Testis (tissue), 3 donors: ENCODE results near the gene CLIP2. TPM values are rescaled to one million over a fixed set of nuclear protein-coding genes. Genes with fewer than 3 reads are reported as not detected.

ENCODE experiments used
- DNase-seq: peaks from one replicate; pipeline ENCODE4 v3.0.0-alpha.2; 2019
- H3K27ac ChIP-seq, 2 donors: fragments of 200-600 bp; sonication (generic); one replicate each; pipeline ENCODE4 v1.5.1; 2019
- H3K27me3 ChIP-seq: fragments of 200-600 bp; sonication (generic); one replicate; pipeline ENCODE4 v1.5.1; 2019
- H3K36me3 ChIP-seq: fragments of 200-600 bp; sonication (generic); one replicate; pipeline ENCODE4 v1.5.1; 2017; ENCODE audit warnings: low read depth; ENCODE audit errors: missing control alignments
- H3K4me1 ChIP-seq: fragments of 200-600 bp; sonication (generic); one replicate; pipeline ENCODE4 v1.5.1; 2019
- H3K4me3 ChIP-seq, 2 donors: fragments of 200-600 bp; sonication (generic); one replicate each; pipeline ENCODE4 v1.5.1; 2017 to 2019
- H3K9me3 ChIP-seq: fragments of 200-600 bp; sonication (generic); one replicate; pipeline ENCODE4 v1.5.1; 2017
- POLR2A ChIP-seq: fragments of 450-650 bp; IDR thresholded peaks from one replicate; pipeline ENCODE4 v1.6.1; 2017; ENCODE audit warnings: antibody characterized with exemption, mild to moderate bottlenecking, moderate library complexity
- WGBS, 2 donors: methylation state at CpG; one replicate each; pipeline ENCODE4 v1.1.5; 2018; 5-methylcytosine and 5-hydroxymethylcytosine counted together
- intact Hi-C: fragments of 100-400 bp; cut with DNase I; formaldehyde crosslinking; loops from one replicate; pipeline ENCODE4 v1.15.1; 2023; ENCODE audit warnings: low total_unique reads
- polyA plus RNA-seq: library from polyadenylated mRNA; stranded (reverse); fragments of 350-450 nt; fragmentation: Illumina TruSeq; extraction: RNeasy Lipid Tissue Mini Kit (QIAGEN cat#74804); gene quantifications from one replicate; pipeline ENCODE4 v1.2.3, GENCODE V29; 2014; ENCODE audit warnings: low read depth, low replicate concordance; ENCODE audit not compliant: insufficient read depth
- total RNA-seq, 2 donors: library from RNA; depleted of rRNA; stranded (reverse); fragments of >200 nt; gene quantifications; one replicate each; pipeline ENCODE4 v1.2.3, GENCODE V29; 2016
- TF ChIP-seq, protein P1 (sequence below), 3 experiments: fragments of 450-650 bp in 2 of 3; fragments of 200-600 bp in 1 of 3; sonication (generic) in 1 of 3; IDR thresholded peaks; one replicate each; pipeline ENCODE4 v1.5.1; 2016 to 2019; ENCODE audit warnings: antibody characterized with exemption in 3 of 3, mild to moderate bottlenecking in 2 of 3, moderate library complexity in 1 of 3

CLIP2 gene
- total and polyA plus RNA-seq, 3 donors from 2014 or later: 8.5 to 19.8 (median 16.5) TPM

GRCh38 chr7:74405191-74405898 lies 116.1 kb downstream of the CLIP2 start:
- intact Hi-C loops: loop anchor here (10.0 kb wide), 1 partner anchor 341 kb away; no protein-coding TSS in a partner anchor
- Histone ChIP-seq H3K4me1 (no peaks in the 10 kb centered on the region), H3K4me3 (no peak overlapping the region), H3K9me3 (no peaks in the 10 kb centered on the region), H3K27ac (no peak overlapping the region), H3K27me3 (no peaks in the 10 kb centered on the region), H3K36me3 (no peaks in the 10 kb centered on the region)
- no peak for DNase-seq
- TF ChIP-seq, protein P1, sequence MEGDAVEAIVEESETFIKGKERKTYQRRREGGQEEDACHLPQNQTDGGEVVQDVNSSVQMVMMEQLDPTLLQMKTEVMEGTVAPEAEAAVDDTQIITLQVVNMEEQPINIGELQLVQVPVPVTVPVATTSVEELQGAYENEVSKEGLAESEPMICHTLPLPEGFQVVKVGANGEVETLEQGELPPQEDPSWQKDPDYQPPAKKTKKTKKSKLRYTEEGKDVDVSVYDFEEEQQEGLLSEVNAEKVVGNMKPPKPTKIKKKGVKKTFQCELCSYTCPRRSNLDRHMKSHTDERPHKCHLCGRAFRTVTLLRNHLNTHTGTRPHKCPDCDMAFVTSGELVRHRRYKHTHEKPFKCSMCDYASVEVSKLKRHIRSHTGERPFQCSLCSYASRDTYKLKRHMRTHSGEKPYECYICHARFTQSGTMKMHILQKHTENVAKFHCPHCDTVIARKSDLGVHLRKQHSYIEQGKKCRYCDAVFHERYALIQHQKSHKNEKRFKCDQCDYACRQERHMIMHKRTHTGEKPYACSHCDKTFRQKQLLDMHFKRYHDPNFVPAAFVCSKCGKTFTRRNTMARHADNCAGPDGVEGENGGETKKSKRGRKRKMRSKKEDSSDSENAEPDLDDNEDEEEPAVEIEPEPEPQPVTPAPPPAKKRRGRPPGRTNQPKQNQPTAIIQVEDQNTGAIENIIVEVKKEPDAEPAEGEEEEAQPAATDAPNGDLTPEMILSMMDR (IDR thresholded peaks at IDR 0.05): peak in 1 of 3 experiments; percentile 16
- TF ChIP-seq POLR2A: no peak
- WGBS, 2 donors: 87 to 91% methylated on average over 23 to 29 of the region's 31 CpGs

- Histone ChIP-seq H3K4me3 (no peak overlapping the region), H3K27me3 (no peaks in the 10 kb centered on the region), H3K27ac (no peak overlapping the region), H3K36me3 (no peaks in the 10 kb centered on the region), H3K9me3 (no peaks in the 10 kb centered on the region), H3K4me1 (no peaks in the 10 kb centered on the region)
- intact Hi-C loops: loop anchor here (10.0 kb wide), 1 partner anchor 341 kb away; no protein-coding TSS in a partner anchor
- TF ChIP-seq POLR2A: no peak
- TF ChIP-seq, protein P1 (IDR thresholded peaks at IDR 0.05): no peak
- DNase-seq: no peak
- WGBS, 2 donors: 90 to 96% methylated on average over 19 to 20 of the region's 20 CpGs
Observed at GRCh38 chr7:74405899-74406512, 116.8 kb downstream of the CLIP2 start.

GRCh38 chr7:74407958-74408357 lies 118.8 kb downstream of the CLIP2 start:
- no peak overlapping the region for H3K4me3 ChIP-seq
- 64 to 95% methylated on average over 4 of the region's 4 CpGs for WGBS, 2 donors
- no peaks in the 10 kb centered on the region for H3K4me1 ChIP-seq
- intact Hi-C loops: loop anchor here (10.0 kb wide), 1 partner anchor 343 kb away; no protein-coding TSS in a partner anchor
- no peaks in the 10 kb centered on the region for H3K27me3 ChIP-seq
- no peak for DNase-seq
- no peaks in the 10 kb centered on the region for H3K36me3 ChIP-seq
- TF ChIP-seq POLR2A: no peak
- TF ChIP-seq, protein P1 (IDR thresholded peaks at IDR 0.05): no peak
- no peak overlapping the region for H3K27ac ChIP-seq
- no peaks in the 10 kb centered on the region for H3K9me3 ChIP-seq

DNA sequence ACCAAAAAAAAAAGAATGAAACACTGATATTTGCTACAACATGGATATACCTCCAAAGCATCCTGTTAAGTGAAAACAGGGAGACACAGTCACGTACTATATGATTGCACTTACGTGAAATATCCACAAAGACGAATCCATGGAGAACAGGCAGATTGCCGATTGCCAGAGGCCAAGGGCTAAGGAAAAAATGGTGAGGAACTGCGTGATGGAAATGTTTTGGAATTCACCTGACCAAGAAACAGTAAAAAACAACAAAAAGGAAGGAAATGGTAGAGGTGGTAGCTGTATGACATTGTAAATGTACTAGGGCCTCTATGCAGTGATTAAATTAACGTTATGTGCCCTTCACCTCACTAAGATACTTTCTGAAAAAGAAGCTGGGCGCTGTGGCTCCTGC lies 120.4 kb downstream of the CLIP2 start:
- intact Hi-C loops: loop anchor here (10.0 kb wide), 1 partner anchor 345 kb away; no protein-coding TSS in a partner anchor
- no peaks in the 10 kb centered on the region for H3K27me3 ChIP-seq
- H3K9me3 ChIP-seq: no peaks in the 10 kb centered on the region
- H3K27ac ChIP-seq: no peak overlapping the region
- no peak overlapping the region for H3K4me3 ChIP-seq
- TF ChIP-seq, protein P1 (IDR thresholded peaks at IDR 0.05): no peak
- no peak for TF ChIP-seq POLR2A
- no peak for DNase-seq
- WGBS, 2 donors: 82 to 85% methylated on average over 7 of the region's 7 CpGs
- no peaks in the 10 kb centered on the region for H3K4me1 ChIP-seq
- H3K36me3 ChIP-seq: no peaks in the 10 kb centered on the region
